ENCODE data around the gene AGMAT.

The AGMAT gene

DNA sequence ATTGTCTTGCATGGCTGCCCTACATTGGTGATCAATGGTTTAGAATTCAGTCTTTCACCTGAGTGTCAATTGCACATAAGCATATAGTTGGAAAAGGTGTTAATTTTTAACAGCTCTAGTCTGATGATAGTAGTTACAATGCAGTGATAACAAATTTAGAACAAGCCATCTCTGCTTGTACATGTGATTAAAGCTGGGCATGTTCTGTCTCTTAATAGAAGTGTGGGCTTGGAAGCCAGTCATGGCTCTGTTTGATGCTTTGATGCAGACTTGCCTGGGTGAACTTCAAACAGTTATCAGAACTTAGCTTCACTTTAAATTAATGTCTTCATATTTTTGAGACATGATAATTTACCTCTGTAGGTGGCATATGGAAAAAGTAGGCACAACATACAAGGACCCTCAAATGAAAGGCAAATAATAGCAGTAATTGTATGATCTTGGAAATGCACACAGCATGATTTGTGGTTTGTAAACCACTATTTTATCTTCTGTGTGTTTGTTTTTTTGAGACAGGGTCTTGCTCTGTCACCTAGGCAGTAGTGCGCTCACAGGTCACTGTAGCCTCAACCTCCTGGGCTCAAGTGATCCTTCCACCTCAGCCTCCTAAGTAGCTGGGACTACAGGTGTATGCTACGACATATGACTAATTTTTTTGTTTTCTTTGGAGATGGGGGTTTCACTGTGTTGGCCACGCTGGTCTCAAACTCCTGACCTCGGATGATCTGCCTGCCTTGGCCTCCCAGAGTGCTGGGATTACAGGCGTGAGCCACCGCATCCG is 36.2 kb upstream of the AGMAT start:
- WGBS, 2 donors (ENCODE audit: extremely low coverage in 2 of 2, insufficient read length in 2 of 2, insufficient replicate concordance in 1 of 2), result no CpG with 5 or more reads among the region's 7 CpGs
- Histone ChIP-seq H2AK5ac (ENCODE audit: low read depth, low read length) (no peak overlapping the region), H3K36me3 (replicated peaks in 1 of 2; ENCODE audit: control insufficient read depth in 2 of 2, insufficient read depth in 2 of 2, low read length in 2 of 2) (peaks cover 0 to 25% of the 10 kb centered on the region in 2 donors)

DNA sequence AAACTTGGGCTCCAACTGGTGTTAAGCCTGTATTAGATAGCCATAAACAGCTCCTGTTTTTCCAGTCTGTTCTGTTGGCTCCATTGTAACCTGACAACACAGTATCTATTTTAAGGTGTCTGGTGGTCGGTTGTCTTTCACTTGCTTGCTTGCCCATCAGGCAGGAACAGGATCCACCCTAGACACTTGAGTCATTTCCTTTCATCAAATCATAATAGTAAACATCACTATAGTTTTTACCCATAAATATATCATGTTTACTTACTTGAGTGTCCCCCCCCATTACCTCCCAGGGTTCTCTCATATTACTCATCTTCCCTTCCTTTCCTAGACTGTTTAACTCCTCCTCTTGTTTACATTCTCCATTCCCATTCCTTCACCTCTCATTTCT is 35.3 kb upstream of the AGMAT start:
- no peak overlapping the region for H2AK5ac ChIP-seq (ENCODE audit: low read depth, low read length)
- H3K23ac ChIP-seq (ENCODE audit: low read depth, low read length, poor library complexity), result no peak overlapping the region
- H3K9ac ChIP-seq (ENCODE audit: low read depth, low read length, poor library complexity), result no peak overlapping the region
- no peak overlapping the region for H3K27ac ChIP-seq (replicated peaks; ENCODE audit: low read length)
- H3K79me1 ChIP-seq (ENCODE audit: low read depth, low read length), result peaks cover 3% of the 10 kb centered on the region
- H3K27me3 ChIP-seq (ENCODE audit: control insufficient read depth in 3 of 3, insufficient read depth in 3 of 3, low read depth in 1 of 3, low read length in 3 of 3), result no peaks in the 10 kb centered on the region
- H3K36me3 ChIP-seq (replicated peaks in 1 of 2; ENCODE audit: control insufficient read depth in 2 of 2, insufficient read depth in 2 of 2, low read length in 2 of 2), result peaks cover 0 to 25% of the 10 kb centered on the region in 2 donors
- no peak overlapping the region for H2BK120ac ChIP-seq (ENCODE audit: low read depth, low read length)
- no peak overlapping the region for H3K14ac ChIP-seq (ENCODE audit: low read length)
- no peak overlapping the region for H2BK5ac ChIP-seq (ENCODE audit: low read length)
- no peak for DNase-seq (ENCODE audit: low spot score)
- WGBS, 2 donors (ENCODE audit: extremely low coverage in 2 of 2, insufficient read length in 2 of 2, insufficient replicate concordance in 1 of 2), result no CpG with 5 or more reads among the region's 1 CpG
- no peak overlapping the region for H3K18ac ChIP-seq (ENCODE audit: low read length)
- H4K91ac ChIP-seq (ENCODE audit: low read depth, low read length, poor library complexity), result no peak overlapping the region
- H2BK12ac ChIP-seq (ENCODE audit: low read length), result no peak overlapping the region
- no peak overlapping the region for H4K8ac ChIP-seq (ENCODE audit: low read depth, low read length)
- H3K4ac ChIP-seq (ENCODE audit: low read length), result no peak overlapping the region
- no peak overlapping the region for H3K4me2 ChIP-seq (ENCODE audit: insufficient read depth, low read length, poor library complexity, severe bottlenecking)
- no peak overlapping the region for H2AFZ ChIP-seq (ENCODE audit: low read length)
- H3K4me3 ChIP-seq (ENCODE audit: low read length in 2 of 2), result no peak overlapping the region
- peaks cover 5 to 6% of the 10 kb centered on the region in 2 donors for H3K4me1 ChIP-seq (ENCODE audit: control insufficient read depth in 2 of 2, insufficient read depth in 1 of 2, low read depth in 1 of 2, low read length in 2 of 2)
- no peak overlapping the region for H2BK15ac ChIP-seq (ENCODE audit: low read length)
- H3K9me3 ChIP-seq (replicated peaks in 1 of 2; ENCODE audit: control insufficient read depth in 2 of 2, insufficient read depth in 1 of 2, low read depth in 1 of 2, low read length in 2 of 2), result no peaks in the 10 kb centered on the region

More for the DNA sequence above, 36.2 kb upstream of the AGMAT start:
- Histone ChIP-seq H3K4me3 (ENCODE audit: low read length in 2 of 2) (no peak overlapping the region), H3K79me1 (ENCODE audit: low read depth, low read length) (peaks cover 3% of the 10 kb centered on the region), H3K4ac (ENCODE audit: low read length) (no peak overlapping the region), H2BK5ac (ENCODE audit: low read length) (no peak overlapping the region), H3K4me1 (ENCODE audit: control insufficient read depth in 2 of 2, insufficient read depth in 1 of 2, low read depth in 1 of 2, low read length in 2 of 2) (peaks cover 5 to 6% of the 10 kb centered on the region in 2 donors), H4K8ac (ENCODE audit: low read depth, low read length) (no peak overlapping the region), H3K14ac (ENCODE audit: low read length) (no peak overlapping the region), H2BK120ac (ENCODE audit: low read depth, low read length) (no peak overlapping the region), H3K27ac (replicated peaks; ENCODE audit: low read length) (no peak overlapping the region), H4K91ac (ENCODE audit: low read depth, low read length, poor library complexity) (no peak overlapping the region), H3K18ac (ENCODE audit: low read length) (no peak overlapping the region), H2BK12ac (ENCODE audit: low read length) (no peak overlapping the region), H3K23ac (ENCODE audit: low read depth, low read length, poor library complexity) (no peak overlapping the region), H2BK15ac (ENCODE audit: low read length) (no peak overlapping the region), H3K4me2 (ENCODE audit: insufficient read depth, low read length, poor library complexity, severe bottlenecking) (no peak overlapping the region), H2AFZ (ENCODE audit: low read length) (no peak overlapping the region), H3K27me3 (ENCODE audit: control insufficient read depth in 3 of 3, insufficient read depth in 3 of 3, low read depth in 1 of 3, low read length in 3 of 3) (no peaks in the 10 kb centered on the region), H3K9me3 (replicated peaks in 1 of 2; ENCODE audit: control insufficient read depth in 2 of 2, insufficient read depth in 1 of 2, low read depth in 1 of 2, low read length in 2 of 2) (no peaks in the 10 kb centered on the region), H3K9ac (ENCODE audit: low read depth, low read length, poor library complexity) (no peak overlapping the region)
- DNase-seq (ENCODE audit: low spot score), result no peak

DNA sequence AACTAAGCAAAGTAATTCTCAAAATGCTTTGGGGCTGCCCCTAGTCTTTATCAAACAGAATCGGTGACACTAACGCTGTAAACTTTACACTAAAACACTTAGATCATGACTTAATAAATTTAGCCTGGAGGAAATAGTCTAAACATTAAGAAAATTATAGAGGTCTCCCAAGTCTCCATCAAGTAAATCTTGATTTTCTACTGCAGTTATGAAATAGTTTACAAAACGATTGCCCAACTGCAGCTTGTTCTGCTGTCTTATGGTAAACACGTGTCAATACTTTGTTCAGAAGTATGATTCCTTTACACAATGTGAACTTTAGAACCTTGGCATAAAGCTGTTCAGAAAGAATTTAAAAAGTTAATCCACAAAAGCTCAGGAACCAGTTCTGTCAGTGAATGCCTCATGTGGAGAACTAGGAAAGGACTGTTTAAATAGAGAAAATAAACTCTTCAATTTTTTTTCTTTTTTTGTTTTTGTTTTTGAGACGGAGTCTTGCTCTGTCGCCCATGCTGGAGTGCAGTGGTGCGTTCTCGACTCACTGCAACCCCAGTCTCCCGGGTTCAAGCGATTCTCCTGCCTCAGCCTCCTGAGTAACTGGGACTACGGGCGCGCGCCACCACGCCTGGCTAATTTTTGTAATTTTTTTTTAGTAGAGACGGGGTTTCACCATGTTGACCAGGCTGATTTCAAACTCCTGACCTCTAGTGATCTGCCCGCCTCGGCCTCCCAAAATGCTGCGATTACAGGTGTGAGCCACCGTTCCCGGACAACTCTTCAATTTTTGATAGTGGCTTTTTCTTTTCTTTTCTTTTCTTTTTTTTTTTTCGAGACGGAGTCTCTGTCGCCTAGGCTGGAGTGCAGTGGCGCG is 34.0 kb upstream of the AGMAT start:
- WGBS, 2 donors (ENCODE audit: extremely low coverage in 2 of 2, insufficient read length in 2 of 2, insufficient replicate concordance in 1 of 2), result no CpG with 5 or more reads among the region's 26 CpGs
- no peak overlapping the region for H3K27ac ChIP-seq (replicated peaks; ENCODE audit: low read length)

More for the DNA sequence above, 34.0 kb upstream of the AGMAT start:
- DNase-seq (ENCODE audit: low spot score), result no peak
- Histone ChIP-seq H3K9me3 (replicated peaks in 1 of 2; ENCODE audit: control insufficient read depth in 2 of 2, insufficient read depth in 1 of 2, low read depth in 1 of 2, low read length in 2 of 2) (no peaks in the 10 kb centered on the region), H3K27me3 (ENCODE audit: control insufficient read depth in 3 of 3, insufficient read depth in 3 of 3, low read depth in 1 of 3, low read length in 3 of 3) (no peaks in the 10 kb centered on the region), H3K36me3 (replicated peaks in 1 of 2; ENCODE audit: control insufficient read depth in 2 of 2, insufficient read depth in 2 of 2, low read length in 2 of 2) (peaks cover 0 to 25% of the 10 kb centered on the region in 2 donors), H3K23ac (ENCODE audit: low read depth, low read length, poor library complexity) (no peak overlapping the region), H2BK120ac (ENCODE audit: low read depth, low read length) (no peak overlapping the region), H3K4me1 (ENCODE audit: control insufficient read depth in 2 of 2, insufficient read depth in 1 of 2, low read depth in 1 of 2, low read length in 2 of 2) (peaks cover 5 to 6% of the 10 kb centered on the region in 2 donors), H3K9ac (ENCODE audit: low read depth, low read length, poor library complexity) (no peak overlapping the region), H3K79me1 (ENCODE audit: low read depth, low read length) (peaks cover 3% of the 10 kb centered on the region), H2AFZ (ENCODE audit: low read length) (no peak overlapping the region), H2BK12ac (ENCODE audit: low read length) (no peak overlapping the region), H3K14ac (ENCODE audit: low read length) (no peak overlapping the region), H4K91ac (ENCODE audit: low read depth, low read length, poor library complexity) (no peak overlapping the region), H3K18ac (ENCODE audit: low read length) (no peak overlapping the region), H2AK5ac (ENCODE audit: low read depth, low read length) (no peak overlapping the region), H2BK15ac (ENCODE audit: low read length) (no peak overlapping the region), H2BK5ac (ENCODE audit: low read length) (no peak overlapping the region), H4K8ac (ENCODE audit: low read depth, low read length) (no peak overlapping the region), H3K4ac (ENCODE audit: low read length) (no peak overlapping the region), H3K4me3 (ENCODE audit: low read length in 2 of 2) (peak overlapping the region in 1 of 2 donors; percentile 98), H3K4me2 (ENCODE audit: insufficient read depth, low read length, poor library complexity, severe bottlenecking) (peak overlapping the region; percentile 58)

All from neuronal stem cell (in vitro differentiated cells).